HepG2 (cell line): Measurements from ENCODE around the gene SYNPO2L.

Source experiments
- ARNT ChIP-seq: fragments of 450-650 bp; IDR thresholded peaks from 2 replicates; pipeline ENCODE4 v1.6.1; 2017
- CTCF ChIP-seq: sonication (generic); formaldehyde crosslinking; IDR thresholded peaks from 2 replicates; pipeline ENCODE4 v1.5.0; 2020; ENCODE audit warnings: mild to moderate bottlenecking, missing genetic modification reagents, moderate library complexity
- E2F5 ChIP-seq: sonication (generic); formaldehyde crosslinking; conservative IDR thresholded peaks from 2 replicates; pipeline ENCODE4 v1.4.0; 2020; ENCODE audit warnings: missing genetic modification reagents
- ELK4 ChIP-seq: sonication (generic); formaldehyde crosslinking; IDR thresholded peaks from 2 replicates; pipeline ENCODE4 v1.9.0; 2021; ENCODE audit warnings: missing genetic modification reagents, borderline replicate concordance
- FOXP1 ChIP-seq, 2 experiments: fragments of 450-650 bp in 1 of 2; IDR thresholded peaks; 2 replicates each; pipeline ENCODE4 v1.6.1; 2017 to 2018; ENCODE audit warnings: antibody characterized with exemption in 1 of 2
- HIC2 ChIP-seq: sonication (generic); formaldehyde crosslinking; IDR thresholded peaks from 2 replicates; pipeline ENCODE4 v1.9.0; 2022; ENCODE audit warnings: low read depth, missing genetic modification reagents
- JUND ChIP-seq: sonication (generic); formaldehyde crosslinking; IDR thresholded peaks from 2 replicates; pipeline ENCODE4 v1.8.0; 2022; ENCODE audit warnings: mild to moderate bottlenecking, missing genetic modification reagents
- MAFF ChIP-seq: IDR thresholded peaks from 2 replicates; pipeline ENCODE4 v1.6.1; 2011; ENCODE audit warnings: low read depth, low read length, improper control_type of control experiment
- NCOA2 ChIP-seq: sonication (generic); formaldehyde crosslinking; IDR thresholded peaks from 2 replicates; pipeline ENCODE4 v1.8.0; 2022; ENCODE audit warnings: inconsistent platforms
- SAFB2 ChIP-seq: sonication (generic); formaldehyde crosslinking; IDR thresholded peaks from 2 replicates; pipeline ENCODE4 v1.5.1; 2020; ENCODE audit warnings: missing genetic modification reagents, low read depth, mild to moderate bottlenecking, borderline replicate concordance
- ZFP36 ChIP-seq: fragments of 150-350 bp; IDR thresholded peaks from 2 replicates; pipeline ENCODE4 v1.6.1; 2018; ENCODE audit warnings: borderline replicate concordance, low read length, low read depth; ENCODE audit not compliant: partially characterized antibody
- ZNF552 ChIP-seq: sonication (generic); formaldehyde crosslinking; IDR thresholded peaks from 2 replicates; pipeline ENCODE4 v1.9.0; 2022; ENCODE audit warnings: missing genetic modification reagents, mild to moderate bottlenecking, borderline replicate concordance
- ZNF83 ChIP-seq: sonication (generic); formaldehyde crosslinking; IDR thresholded peaks from 2 replicates; pipeline ENCODE4 v1.4.0; 2020; ENCODE audit warnings: missing genetic modification reagents, mild to moderate bottlenecking, borderline replicate concordance

GRCh38 chr10:73628405-73628804 is 27.4 kb downstream of the SYNPO2L start:
- TF ChIP-seq CTCF (CRISPR knock-in tag) (no peak), MAFF (no peak), ZNF552 (CRISPR knock-in tag) (no peak), JUND (CRISPR knock-in tag) (no peak), ZFP36 (no peak), NCOA2 (CRISPR knock-in tag) (no peak), E2F5 (CRISPR knock-in tag) (no peak), ZNF83 (no peak), HIC2 (CRISPR knock-in tag) (no peak), SAFB2 (CRISPR knock-in tag) (no peak), ARNT (no peak), FOXP1 (IDR thresholded peaks at IDR 0.05) (no peak), FOXP1 (CRISPR knock-in tag; IDR thresholded peaks at IDR 0.05) (no peak), ELK4 (CRISPR knock-in tag) (no peak)
